ENCODE measurements around the gene FASN. TPM values are rescaled to one million over a fixed set of nuclear protein-coding genes. Genes with fewer than 3 reads are reported as not detected.
"Not testable (repeated sequence)": the region's sequence is repeated elsewhere in the genome, so short reads cannot be mapped to it uniquely, and the experiment has no call there.

FASN gene
- total RNA-seq, 1 experiment from 2014 or later = 346 TPM

- in situ Hi-C loops (cut with HindIII; ENCODE audit: low sequenced_read_pairs) = no loop called here
These were observed 46.0 kb downstream of the FASN start, which contains the start of the genes GPS1 and RFNG for GRCh38 chr17:82051776-82052637. GPS1 (plus strand) TSS chr17:82051898; CDS start chr17:82051932, 34 bp downstream. RFNG (minus strand) TSS chr17:82051811; CDS start chr17:82051766, 45 bp downstream.

DNA sequence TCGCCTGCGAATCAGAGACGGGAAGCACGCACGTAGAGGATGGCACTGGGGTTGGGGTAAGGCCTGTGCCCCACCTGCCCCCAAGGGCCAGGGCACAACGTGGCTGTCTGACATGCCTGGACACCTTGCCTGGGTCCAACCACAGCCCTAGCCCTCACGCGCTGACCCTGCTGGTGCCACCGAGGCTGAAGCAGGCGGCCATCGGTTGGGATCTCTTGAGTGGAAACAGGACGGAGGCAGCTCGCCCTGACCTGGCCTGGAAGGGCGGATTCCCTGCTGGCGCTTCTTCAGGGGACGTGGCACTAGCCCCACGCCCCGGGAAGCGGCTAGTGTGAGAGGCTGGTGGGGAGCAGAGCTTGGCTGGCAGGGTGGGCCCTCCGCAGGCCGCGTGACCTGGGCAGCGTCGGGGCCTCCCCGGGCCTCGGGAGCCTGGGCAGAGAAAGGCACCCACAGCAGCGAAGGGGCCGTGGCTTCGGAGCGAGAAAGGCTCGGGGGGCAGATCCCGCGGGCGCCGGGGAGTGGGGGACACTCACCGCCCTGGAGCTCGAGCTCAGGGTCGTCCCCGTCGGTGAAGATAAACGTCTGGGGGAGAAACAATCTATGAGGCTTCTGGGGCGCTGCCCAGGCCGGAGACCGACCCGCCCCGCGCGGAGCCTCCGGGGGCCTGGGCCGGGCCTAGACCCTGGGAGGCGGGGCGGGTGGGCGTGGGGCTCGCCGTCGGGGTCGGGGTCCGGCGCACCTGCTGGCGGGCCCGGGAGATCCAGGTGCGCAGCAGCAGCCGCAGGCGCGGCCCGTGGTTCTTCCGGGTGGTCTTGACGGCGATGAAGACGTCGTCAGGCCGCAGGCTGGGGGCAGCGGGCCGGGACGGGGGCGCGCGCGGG is 47.0 kb downstream of the FASN start:
- no peak for DNase-seq (ENCODE audit: low spot score)
- in situ Hi-C loops (cut with HindIII; ENCODE audit: low sequenced_read_pairs) = no loop called here

More at GRCh38 chr17:82051776-82052637, 46.0 kb downstream of the FASN start, which contains the start of the genes GPS1 and RFNG:
- peak; percentile 77 for DNase-seq (ENCODE audit: low spot score)

DNA sequence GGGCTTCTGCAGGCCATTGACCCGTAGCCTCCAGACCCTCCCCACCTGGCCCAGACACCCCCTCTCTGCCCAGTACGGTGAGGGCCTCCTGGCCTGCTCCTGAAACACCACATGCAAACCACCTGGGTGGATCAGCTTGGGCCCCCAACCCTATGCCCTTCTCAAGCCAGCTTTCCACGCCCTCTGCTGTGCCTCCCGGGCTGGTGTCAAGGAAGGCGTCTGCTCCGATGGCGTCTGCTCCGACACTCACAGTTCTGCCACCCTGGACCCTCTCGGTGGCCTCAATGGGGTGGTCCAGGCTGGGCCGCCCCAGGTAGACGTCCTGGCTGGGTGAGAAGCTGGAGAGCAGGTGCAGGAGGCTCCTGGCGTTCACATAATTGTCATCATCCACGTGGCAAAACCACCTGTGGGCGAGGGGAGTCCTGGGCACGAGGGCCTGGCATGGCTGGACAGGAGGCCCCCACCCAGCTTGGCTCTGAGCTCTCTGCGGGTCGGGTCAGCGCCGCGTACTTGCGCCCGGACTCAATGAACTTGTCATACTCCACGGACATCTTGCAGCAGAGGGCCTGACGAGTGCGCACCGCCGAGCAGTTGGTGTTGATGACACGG is 47.8 kb downstream of the FASN start:
- in situ Hi-C loops (cut with HindIII; ENCODE audit: low sequenced_read_pairs) = no loop called here
- no peak for DNase-seq (ENCODE audit: low spot score)

DNA sequence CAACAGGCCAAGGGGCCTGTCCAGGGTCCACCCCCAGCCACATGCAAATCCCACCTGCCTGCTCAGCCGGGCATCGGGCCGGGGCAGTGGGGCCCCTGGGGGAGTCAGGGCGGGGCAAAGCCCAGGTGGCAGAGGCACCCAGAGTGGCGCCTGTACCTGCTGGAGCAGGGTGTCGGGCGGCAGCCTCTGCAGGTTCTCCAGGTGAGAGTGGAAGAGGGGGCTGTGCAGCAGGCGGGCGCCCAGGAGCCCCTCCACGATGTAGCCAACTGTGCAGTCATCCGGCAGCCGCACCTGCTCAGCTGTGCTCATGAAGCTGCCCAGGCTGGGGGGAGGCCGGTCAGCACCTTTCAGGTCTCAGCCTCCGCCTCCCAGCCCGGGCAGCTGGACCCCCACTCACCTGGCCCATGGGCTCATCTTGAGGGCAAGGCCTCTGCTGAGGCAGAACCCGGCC is 48.5 kb downstream of the FASN start:
- in situ Hi-C loops (cut with HindIII; ENCODE audit: low sequenced_read_pairs) = no loop called here

GRCh38 chr17:82049106-82049505 is 48.9 kb downstream of the FASN start:
- in situ Hi-C loops (cut with HindIII; ENCODE audit: low sequenced_read_pairs) = no loop called here

More for the DNA sequence above, 48.5 kb downstream of the FASN start:
- no peak for DNase-seq (ENCODE audit: low spot score)

DNA sequence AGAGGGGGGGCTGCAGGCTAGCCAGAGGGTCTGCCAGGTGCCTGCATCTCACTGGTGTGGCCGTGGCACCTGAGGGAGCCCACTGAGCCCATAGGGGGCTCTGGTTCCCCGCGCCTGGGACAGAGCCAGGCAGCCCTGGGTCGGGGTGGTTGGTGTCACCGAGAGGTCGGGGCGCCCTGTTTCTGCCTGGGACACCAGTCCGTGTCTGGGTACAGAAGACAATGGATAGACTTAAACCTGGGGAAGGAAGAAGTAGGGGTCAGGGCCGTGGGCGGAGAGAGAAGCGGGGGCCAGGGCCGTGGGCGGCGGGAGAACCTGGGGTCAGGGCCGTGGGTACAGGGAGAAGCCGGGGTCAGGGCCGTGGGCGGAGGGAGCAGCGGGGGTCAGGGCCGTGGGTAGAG is 49.5 kb downstream of the FASN start:
- no peak for DNase-seq (ENCODE audit: low spot score)
- in situ Hi-C loops (cut with HindIII; ENCODE audit: low sequenced_read_pairs) = no loop called here

More at GRCh38 chr17:82049106-82049505, 48.9 kb downstream of the FASN start:
- no peak for DNase-seq (ENCODE audit: low spot score)

DNA sequence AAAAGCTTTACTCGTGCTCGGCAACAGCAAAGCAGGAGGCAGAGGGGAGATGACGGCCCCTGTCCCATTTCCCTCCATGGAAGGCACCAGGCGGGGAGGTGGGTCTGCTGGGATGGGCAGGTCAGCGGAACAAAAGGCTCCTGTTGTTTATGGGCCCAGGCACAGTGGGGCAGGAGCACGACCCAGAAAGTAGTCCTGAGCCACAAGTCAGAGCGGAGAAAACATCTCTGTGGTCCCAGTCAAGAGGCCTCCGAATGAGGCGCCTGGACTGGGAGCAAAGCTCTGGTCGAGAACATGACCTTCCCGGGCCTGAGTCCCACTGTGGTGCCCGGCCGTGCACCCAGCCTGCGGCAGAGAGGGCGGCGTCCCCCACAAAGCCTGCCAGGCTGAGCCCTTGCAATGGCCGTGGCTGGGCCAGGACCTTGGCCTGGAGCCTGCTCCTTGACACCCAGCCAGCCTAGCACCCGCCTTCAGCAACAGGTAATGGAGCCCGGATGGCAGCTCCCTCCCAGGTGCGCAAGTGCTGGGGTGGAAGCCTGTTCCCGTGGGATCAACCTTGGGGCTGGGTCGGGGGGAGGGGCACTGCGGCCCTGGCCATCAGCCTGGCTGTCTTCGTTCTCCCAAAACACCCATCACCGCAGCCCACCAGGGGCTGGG is 50.0 kb downstream of the FASN start:
- in situ Hi-C loops (cut with HindIII; ENCODE audit: low sequenced_read_pairs) = no loop called here

GRCh38 chr17:82047379-82047778 is 50.7 kb downstream of the FASN start:
- no peak for DNase-seq (ENCODE audit: low spot score)
- in situ Hi-C loops (cut with HindIII; ENCODE audit: low sequenced_read_pairs) = no loop called here

More for the DNA sequence above, 50.0 kb downstream of the FASN start:
- DNase-seq (ENCODE audit: low spot score) = no peak

DNA sequence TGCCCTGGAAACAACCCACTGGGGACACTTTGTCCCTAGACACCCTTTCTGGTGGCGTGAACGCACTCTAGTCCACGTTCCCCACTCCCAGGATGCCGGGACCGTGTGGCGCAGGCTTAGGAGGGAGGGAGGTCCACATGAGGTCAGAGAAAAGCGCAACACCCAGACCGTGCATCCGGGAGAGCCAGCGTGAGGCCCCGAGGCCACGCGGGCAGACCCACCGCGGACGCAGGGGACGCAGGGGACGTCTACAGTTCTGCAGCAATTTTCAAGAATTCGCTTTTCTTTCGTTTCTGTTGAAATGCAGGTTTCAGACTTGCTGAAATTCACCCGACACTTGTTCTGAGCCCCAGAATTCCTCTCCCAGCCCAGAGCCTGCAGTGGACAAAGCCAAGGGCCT is 51.1 kb downstream of the FASN start:
- no peak for DNase-seq (ENCODE audit: low spot score)
- in situ Hi-C loops (cut with HindIII; ENCODE audit: low sequenced_read_pairs) = no loop called here

DNA sequence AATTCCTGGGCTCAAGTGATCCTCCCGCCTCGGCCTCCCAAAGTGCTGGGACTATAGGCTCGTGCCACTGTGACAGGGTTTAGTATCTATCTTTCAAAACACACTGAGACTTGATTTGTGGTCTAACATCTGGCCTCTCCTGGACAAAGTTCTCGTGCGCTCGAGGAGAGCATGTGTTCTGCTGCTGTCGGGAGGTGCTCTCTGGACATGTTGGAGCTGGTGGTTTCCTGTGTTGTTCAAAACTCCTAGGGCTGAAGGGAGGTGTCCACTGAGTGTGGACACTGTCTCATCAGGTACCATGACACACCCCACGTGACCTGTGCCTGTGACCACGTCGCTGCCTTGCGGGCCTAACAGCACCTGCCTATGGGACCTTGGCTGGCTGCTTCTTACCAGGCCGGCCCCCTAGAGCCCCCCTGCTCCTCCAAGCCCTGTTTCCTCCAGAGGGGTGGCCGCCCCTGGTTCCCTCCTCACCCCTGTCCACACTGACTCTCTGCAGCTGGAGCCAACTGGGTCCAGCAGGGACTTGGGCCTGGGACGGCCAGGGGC is 52.0 kb downstream of the FASN start:
- in situ Hi-C loops (cut with HindIII; ENCODE audit: low sequenced_read_pairs) = no loop called here
- DNase-seq (ENCODE audit: low spot score) = no peak

DNA sequence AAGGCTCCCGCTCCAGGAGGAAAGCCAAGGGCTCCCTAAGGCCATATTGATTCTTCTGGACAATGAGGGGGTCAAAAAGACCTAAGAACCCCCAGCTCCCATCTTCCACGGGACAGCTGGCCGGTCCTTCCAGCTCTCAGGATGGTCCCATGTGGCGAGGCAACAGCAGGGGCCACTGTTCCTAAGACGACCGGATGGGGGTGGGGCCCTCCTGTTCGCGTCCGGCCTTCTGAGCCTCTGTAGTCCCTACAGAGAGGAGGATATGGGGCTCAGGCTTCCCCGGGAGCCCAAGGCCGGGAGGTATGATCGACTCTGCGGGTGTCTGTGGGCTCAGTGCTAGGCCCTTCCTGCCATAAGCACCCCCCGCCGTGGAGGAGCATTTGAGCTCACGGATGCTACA is 54.5 kb downstream of the FASN start:
- in situ Hi-C loops (cut with HindIII; ENCODE audit: low sequenced_read_pairs) = no loop called here
- no peak for DNase-seq (ENCODE audit: low spot score)

GRCh38 chr17:82042649-82043048 is 55.4 kb downstream of the FASN start:
- DNase-seq (ENCODE audit: low spot score) = no peak
- in situ Hi-C loops (cut with HindIII; ENCODE audit: low sequenced_read_pairs) = no loop called here

DNA sequence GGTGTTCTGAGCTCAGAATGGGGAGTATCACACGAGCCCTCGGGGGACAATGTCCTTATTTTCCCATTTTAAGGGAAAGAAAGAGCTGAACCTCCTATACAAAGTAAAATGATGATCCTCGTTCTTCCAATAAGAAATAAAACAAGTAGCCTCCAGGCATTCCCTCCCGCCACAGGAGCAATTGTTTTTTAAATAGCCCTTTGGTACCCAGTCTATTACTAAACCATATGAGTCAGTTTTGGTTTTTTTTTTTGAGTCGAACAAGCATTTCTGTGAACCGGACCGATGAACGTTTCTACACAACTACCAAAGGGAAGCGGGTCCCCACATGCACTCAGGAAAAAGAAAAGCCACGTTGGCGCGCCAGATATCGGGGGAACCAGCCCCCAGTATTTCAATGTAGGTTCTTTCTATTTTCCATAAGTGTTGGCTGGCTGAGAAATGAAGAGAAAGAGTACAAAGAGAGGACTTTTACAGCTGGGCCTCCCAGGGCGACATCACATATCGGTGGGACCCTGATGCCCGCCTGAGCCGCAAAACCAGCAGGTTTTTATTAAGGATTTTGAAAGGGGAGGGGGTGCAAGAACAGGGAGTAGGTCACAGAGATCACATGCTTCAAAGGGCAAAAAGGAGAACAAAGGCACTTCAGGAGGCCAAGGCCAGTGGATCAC is 56.8 kb downstream of the FASN start:
- in situ Hi-C loops (cut with HindIII; ENCODE audit: low sequenced_read_pairs) = no loop called here
- DNase-seq (ENCODE audit: low spot score) = no peak

DNA sequence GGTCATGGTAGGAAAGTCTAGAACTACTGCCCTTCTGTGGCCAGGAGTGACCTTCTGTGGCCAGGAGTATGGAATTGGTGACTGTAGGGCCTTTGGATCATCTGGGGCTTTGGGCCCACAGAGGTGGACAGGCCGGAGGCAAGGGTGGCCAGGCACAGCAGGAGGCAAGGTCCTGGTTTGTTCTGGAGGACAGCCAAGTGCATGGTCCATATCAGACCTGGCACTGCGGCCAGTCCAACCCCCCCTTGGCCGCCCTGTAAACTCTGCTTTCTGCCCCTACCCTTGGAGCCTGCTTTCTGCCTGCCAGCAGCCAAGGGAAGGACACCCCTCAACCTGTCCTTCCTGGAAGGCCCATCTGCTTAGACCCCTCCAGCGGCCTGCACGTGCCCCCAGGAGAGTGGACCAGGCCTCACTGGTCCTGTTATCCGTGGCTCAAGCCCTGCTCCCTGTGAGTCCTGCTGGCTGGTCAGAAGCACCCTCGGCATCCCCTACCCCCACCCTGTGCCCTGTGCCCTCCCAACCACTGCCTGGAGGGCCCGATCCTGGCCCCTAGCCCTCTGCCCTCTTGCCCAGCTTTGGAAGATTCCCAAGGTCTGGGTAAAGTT is 58.2 kb downstream of the FASN start:
- DNase-seq (ENCODE audit: low spot score) = no peak
- in situ Hi-C loops (cut with HindIII; ENCODE audit: low sequenced_read_pairs) = no loop called here

DNA sequence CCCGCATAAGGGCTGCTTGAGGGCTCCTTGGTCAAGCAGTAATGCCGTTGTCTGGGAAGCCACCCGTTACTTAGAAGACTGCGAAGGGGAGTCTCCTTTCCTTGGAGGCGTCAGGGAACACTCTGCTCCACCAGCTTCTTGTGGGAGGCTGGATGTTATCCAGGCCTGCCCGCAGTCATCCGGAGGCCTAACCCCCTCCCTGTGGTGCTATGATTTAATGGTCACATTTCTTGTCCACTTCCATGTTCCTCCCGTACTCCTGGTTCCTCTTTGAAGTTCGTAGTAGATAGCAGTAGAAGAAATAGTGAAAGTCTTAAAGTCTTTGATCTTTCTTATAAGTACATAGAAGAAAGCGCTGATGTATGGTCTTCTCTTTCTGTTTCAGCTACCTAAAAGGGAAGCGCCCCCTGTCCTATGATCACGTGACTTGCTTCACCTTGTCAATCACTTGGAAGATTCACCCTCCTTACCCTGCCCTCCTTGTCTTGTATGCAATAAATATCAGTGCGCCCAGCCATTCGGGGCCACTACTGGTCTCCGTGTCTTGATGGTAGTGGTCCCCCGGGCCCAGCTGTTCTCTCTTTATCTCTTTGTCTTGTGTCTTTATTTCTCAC is 59.1 kb downstream of the FASN start:
- in situ Hi-C loops (cut with HindIII; ENCODE audit: low sequenced_read_pairs); DNase-seq (ENCODE audit: low spot score): not testable (repeated sequence)

DNA sequence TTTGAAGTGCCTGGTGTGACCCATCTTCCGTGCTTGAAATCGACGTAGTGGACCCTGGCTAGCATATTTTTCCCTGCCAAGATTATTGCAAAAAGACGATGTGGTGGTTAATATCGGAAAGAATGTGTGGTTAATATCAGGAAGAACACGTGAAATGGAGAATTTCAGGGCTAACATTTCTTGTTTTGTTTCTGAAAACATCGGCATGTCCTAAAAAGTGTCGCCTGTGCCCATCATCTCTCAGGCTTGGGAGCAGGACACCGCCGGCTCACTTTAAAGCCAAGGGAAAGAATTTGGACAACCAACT is 60.2 kb downstream of the FASN start:
- in situ Hi-C loops (cut with HindIII; ENCODE audit: low sequenced_read_pairs) = no loop called here
- DNase-seq (ENCODE audit: low spot score) = no peak

DNA sequence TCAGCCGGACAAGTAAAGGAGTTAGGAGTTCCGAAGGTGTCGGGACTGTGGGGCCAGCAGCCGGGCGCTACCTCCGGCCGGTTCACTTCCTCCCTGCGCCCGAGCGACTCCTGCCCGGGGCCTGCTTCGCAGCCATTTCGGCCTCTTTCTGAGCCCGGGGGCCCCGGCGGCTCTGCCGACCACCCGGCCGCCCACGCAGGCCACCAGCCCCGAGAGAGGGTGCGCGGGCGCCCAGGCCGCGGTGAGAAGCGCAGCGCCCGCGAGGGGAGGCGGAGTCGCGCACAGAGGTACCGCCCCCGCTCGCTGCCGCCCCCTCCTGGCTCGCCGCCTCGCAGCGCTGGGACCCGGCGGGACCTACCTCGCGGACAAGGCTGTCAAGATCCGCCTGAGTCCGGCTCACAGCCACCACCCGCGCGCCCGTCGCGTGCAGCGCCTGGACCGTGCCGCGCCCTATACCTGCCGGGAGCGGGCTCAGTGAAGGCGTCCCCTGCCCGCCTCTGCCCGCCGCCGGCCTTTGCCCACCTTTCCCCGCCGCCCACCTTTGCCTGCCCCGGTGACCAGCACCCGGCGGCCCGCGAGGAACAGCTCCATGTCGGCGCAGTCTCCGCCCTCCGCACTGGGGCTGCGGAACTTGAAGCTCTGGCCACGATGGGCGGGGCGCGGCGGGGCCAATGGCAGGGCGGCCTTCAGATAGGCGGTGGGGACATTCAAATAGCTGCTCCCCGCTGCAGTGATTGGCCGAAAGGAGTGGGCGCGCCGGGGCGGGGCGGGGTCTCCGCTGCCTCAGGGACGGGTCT is 60.7 kb downstream of the FASN start, which contains the start of gene DCXR:
Gene DCXR (minus strand): TSS at position 606 of the 797 bp plus-strand sequence. CDS start 15 bp downstream, at position 591.
- DNase-seq (ENCODE audit: low spot score) = peak; percentile 98
- in situ Hi-C loops (cut with HindIII; ENCODE audit: low sequenced_read_pairs) = no loop called here

All from G401 (cell line).